CD14-positive monocyte (primary cell): ENCODE data around the gene ZXDC. TPM values are rescaled to one million over a fixed set of nuclear protein-coding genes. Genes with fewer than 3 reads are reported as not detected.

ENCODE experiments used
- DNase-seq, 3 donors: peaks; one replicate each; pipeline ENCODE4 v3.0.0-alpha.2; 2011 to 2022
- H2AFZ ChIP-seq: 2 replicates; pipeline ENCODE4 v1.6.0; 2012; ENCODE audit warnings: mild to moderate bottlenecking, low read depth, low read length, inconsistent platforms; ENCODE audit not compliant: insufficient read depth, poor library complexity, severe bottlenecking
- H3K27ac ChIP-seq, 2 donors: 1 replicate in 1 of 2; 2 replicates in 1 of 2; pipeline ENCODE4 v1.5.1; 2012 to 2013; ENCODE audit warnings: low read length in 2 of 2, control low read depth in 1 of 2, inconsistent platforms in 1 of 2, low read depth in 1 of 2, mild to moderate bottlenecking in 1 of 2
- H3K27me3 ChIP-seq, 2 donors: one replicate each; pipeline versions ENCODE4 v1.6.0 to v1.6.1; 2011 to 2013; ENCODE audit warnings: low read length in 2 of 2; ENCODE audit not compliant: control insufficient read depth in 2 of 2, insufficient read depth in 2 of 2
- H3K36me3 ChIP-seq, 2 donors: replicated peaks in 1 of 2; 1 replicate in 1 of 2; 2 replicates in 1 of 2; pipeline versions ENCODE4 v1.5.1 to v1.6.1; 2012 to 2013; ENCODE audit warnings: low read length in 2 of 2, control low read depth in 1 of 2, inconsistent platforms in 1 of 2, mild to moderate bottlenecking in 1 of 2; ENCODE audit not compliant: insufficient read depth in 2 of 2, control insufficient read depth in 1 of 2
- H3K4me1 ChIP-seq, 2 donors: 1 replicate in 1 of 2; 2 replicates in 1 of 2; pipeline versions ENCODE4 v1.5.1 to v1.6.1; 2012 to 2013; ENCODE audit warnings: low read length in 2 of 2, control low read depth in 1 of 2, inconsistent platforms in 1 of 2, mild to moderate bottlenecking in 1 of 2, moderate library complexity in 1 of 2; ENCODE audit not compliant: insufficient read depth in 2 of 2, control insufficient read depth in 1 of 2
- H3K4me2 ChIP-seq: replicated peaks from 2 replicates; pipeline ENCODE3; 2012; ENCODE audit warnings: low read length, moderate library complexity, mild to moderate bottlenecking; ENCODE audit not compliant: poor library complexity, severe bottlenecking; ENCODE audit errors: extremely low read depth
- H3K4me3 ChIP-seq, 3 experiments: fragments of 200-600 bp in 1 of 3; sonication (generic) in 1 of 3; replicated peaks in 1 of 3; 1 replicate in 2 of 3; 2 replicates in 1 of 3; pipeline ENCODE4 v1.5.1; 2011 to 2013; ENCODE audit warnings: low read length in 3 of 3, mild to moderate bottlenecking in 3 of 3, control low read depth in 2 of 3, low read depth in 2 of 3, inconsistent platforms in 1 of 3, moderate library complexity in 1 of 3
- H3K79me2 ChIP-seq: 2 replicates; pipeline ENCODE4 v1.6.0; 2012; ENCODE audit warnings: mild to moderate bottlenecking, control low read depth, inconsistent platforms, low read length, moderate library complexity; ENCODE audit not compliant: insufficient read depth
- H3K9ac ChIP-seq: 2 replicates; pipeline ENCODE4 v1.6.0; 2017; ENCODE audit warnings: low read length, mild to moderate bottlenecking; ENCODE audit not compliant: insufficient read depth, poor library complexity, severe bottlenecking
- H3K9me3 ChIP-seq, 2 donors: replicated peaks in 1 of 2; 1 replicate in 1 of 2; 2 replicates in 1 of 2; pipeline versions ENCODE4 v1.5.1 to v1.6.1; 2012 to 2013; ENCODE audit warnings: low read length in 2 of 2, control low read depth in 1 of 2; ENCODE audit not compliant: control insufficient read depth in 1 of 2, insufficient read depth in 1 of 2
- H4K20me1 ChIP-seq: 2 replicates; pipeline ENCODE4 v1.6.0; 2012; ENCODE audit warnings: mild to moderate bottlenecking, low read length, control low read depth, moderate library complexity; ENCODE audit not compliant: insufficient read depth
- H3K27ac Mint-ChIP-seq, 7 donors: one replicate each; pipeline ENCODE4 v1.8.0; 2020; ENCODE audit warnings: mild to moderate bottlenecking in 7 of 7, mixed read lengths in 7 of 7, moderate library complexity in 6 of 7, inconsistent platforms in 2 of 7
- H3K27me3 Mint-ChIP-seq, 3 donors: one replicate each; pipeline ENCODE4 v1.8.0; 2021 to 2022; ENCODE audit warnings: low read depth in 3 of 3, mild to moderate bottlenecking in 3 of 3, mixed read lengths in 3 of 3, moderate library complexity in 3 of 3, inconsistent platforms in 1 of 3
- H3K36me3 Mint-ChIP-seq, 2 donors: one replicate each; pipeline ENCODE4 v1.8.0; 2020; ENCODE audit warnings: mixed read lengths in 2 of 2, inconsistent platforms in 1 of 2, mild to moderate bottlenecking in 1 of 2
- H3K4me1 Mint-ChIP-seq: one replicate; pipeline ENCODE4 v1.8.0; 2020; ENCODE audit warnings: mild to moderate bottlenecking, mixed read lengths
- H3K4me3 Mint-ChIP-seq, 2 donors: one replicate each; pipeline ENCODE4 v1.8.0; 2020; ENCODE audit warnings: mild to moderate bottlenecking in 2 of 2, mixed read lengths in 2 of 2, moderate library complexity in 1 of 2
- H3K9me3 Mint-ChIP-seq, 7 donors: one replicate each; pipeline ENCODE4 v1.8.0; 2020 to 2022; ENCODE audit warnings: mixed read lengths in 7 of 7, mild to moderate bottlenecking in 6 of 7, moderate library complexity in 6 of 7, inconsistent platforms in 2 of 7
- WGBS: methylation state at CpG from one replicate; pipeline ENCODE4 v1.1.5; 2013; ENCODE audit warnings: missing lambda C conversion rate; ENCODE audit not compliant: insufficient coverage; 5-methylcytosine and 5-hydroxymethylcytosine counted together
- intact Hi-C, 2 donors: fragments of 100-400 bp; cut with micrococcal nuclease; formaldehyde crosslinking; loops; one replicate each; pipeline versions ENCODE4 v1.15.0 to v1.15.1; 2023
- polyA plus RNA-seq, 3 donors: library from polyadenylated mRNA; depleted of rRNA in 1 of 3; unstranded in 2 of 3; stranded (reverse) in 1 of 3; fragments of 300-500 nt in 2 of 3; fragments of >200 nt in 1 of 3; fragmentation: Illumina TruSeq in 2 of 3; gene quantifications; 1 replicate in 2 of 3; 2 replicates in 1 of 3; pipeline ENCODE4 v1.2.3, GENCODE V29; 2012 to 2021
- TF ChIP-seq, protein P1 (sequence below): fragments of 200-600 bp; IDR thresholded peaks from one replicate; pipeline ENCODE4 v1.8.0; 2022; ENCODE audit warnings: antibody characterized with exemption, mild to moderate bottlenecking

Gene ZXDC
- polyA plus RNA-seq, 3 donors: 6.3 to 44.8 (median 9.7) TPM

DNA sequence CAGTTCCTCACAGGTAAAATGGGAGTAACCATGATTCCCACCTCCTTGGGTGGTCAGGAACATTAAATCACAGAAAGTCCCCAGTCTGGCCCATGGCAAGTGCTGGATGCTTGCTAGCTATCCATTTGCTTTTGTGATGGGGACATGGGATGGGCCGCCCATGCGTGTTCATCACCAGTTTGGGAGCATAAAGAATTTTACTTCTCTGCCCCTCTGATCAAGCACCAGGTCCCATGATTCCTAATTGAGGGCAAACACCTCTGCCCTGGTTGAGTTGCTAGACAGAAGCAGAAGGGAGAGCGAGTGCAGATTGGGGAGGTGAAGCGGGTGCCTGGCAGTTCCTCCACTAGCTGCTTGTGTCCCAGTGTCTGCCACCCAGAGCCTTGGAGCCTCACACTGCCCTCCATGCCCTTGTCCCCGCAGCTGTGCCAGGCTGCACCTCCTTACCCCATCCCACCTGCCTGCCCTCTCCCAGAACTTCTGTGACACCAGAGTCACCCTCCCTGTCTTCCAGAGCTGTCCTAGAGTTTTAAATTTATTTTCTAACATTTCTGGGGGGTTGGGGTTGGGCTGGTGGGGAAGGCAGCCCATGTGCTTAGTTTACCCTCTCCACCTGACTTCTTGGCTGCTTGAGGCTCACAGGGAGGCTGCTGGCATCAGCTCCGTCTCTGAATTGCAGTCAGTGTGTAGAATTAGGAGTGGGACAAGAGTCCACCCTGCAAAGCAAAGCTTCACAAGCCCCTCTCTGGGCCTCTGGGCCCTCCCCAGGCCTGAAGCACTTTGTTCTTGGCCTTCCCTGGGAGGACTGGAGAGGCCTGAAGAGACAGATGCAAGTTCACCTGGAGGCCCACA is 62.6 kb downstream of the ZXDC start:
- H3K27me3 ChIP-seq: peaks cover 0 to 12% of the 10 kb centered on the region in 2 donors
- WGBS: 95% methylated on average over 4 of the region's 6 CpGs
- H3K4me2 ChIP-seq: no peak overlapping the region

DNA sequence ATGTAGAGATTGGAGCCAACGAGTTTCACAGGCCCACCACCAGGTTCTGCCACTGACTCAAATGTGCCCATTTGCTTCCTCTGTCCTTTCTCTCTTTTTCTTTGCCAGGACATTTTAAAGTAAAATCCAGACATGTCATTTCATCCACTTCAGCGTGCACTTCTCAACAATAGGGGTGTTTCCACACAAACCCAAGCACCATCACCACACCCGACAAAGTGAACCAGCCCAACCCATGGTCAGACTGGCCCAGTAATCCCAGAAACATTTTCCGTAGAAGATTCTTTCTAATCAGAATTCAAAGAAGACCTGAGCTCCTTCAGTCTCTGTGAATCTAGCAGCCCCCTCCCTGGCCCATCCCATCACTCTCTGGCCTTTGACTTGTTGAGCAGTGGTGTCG is 67.6 kb downstream of the ZXDC start:
- WGBS: 89% methylated on average over 5 of the region's 5 CpGs
- peaks cover 0 to 3% (median 2%) of the 10 kb centered on the region in 7 donors for H3K9me3 Mint-ChIP-seq
- H4K20me1 ChIP-seq: no peaks in the 10 kb centered on the region

More for the DNA sequence above, 62.6 kb downstream of the ZXDC start:
- no peak overlapping the region for H2AFZ ChIP-seq
- intact Hi-C loops: no loop called here
- no peaks in the 10 kb centered on the region for H3K4me1 ChIP-seq
- H3K9me3 Mint-ChIP-seq: peaks cover 0 to 2% (median 0%) of the 10 kb centered on the region in 7 donors
- no peak overlapping the region for H3K9ac ChIP-seq
- no peaks in the 10 kb centered on the region for H3K36me3 ChIP-seq
- TF ChIP-seq, protein P1, sequence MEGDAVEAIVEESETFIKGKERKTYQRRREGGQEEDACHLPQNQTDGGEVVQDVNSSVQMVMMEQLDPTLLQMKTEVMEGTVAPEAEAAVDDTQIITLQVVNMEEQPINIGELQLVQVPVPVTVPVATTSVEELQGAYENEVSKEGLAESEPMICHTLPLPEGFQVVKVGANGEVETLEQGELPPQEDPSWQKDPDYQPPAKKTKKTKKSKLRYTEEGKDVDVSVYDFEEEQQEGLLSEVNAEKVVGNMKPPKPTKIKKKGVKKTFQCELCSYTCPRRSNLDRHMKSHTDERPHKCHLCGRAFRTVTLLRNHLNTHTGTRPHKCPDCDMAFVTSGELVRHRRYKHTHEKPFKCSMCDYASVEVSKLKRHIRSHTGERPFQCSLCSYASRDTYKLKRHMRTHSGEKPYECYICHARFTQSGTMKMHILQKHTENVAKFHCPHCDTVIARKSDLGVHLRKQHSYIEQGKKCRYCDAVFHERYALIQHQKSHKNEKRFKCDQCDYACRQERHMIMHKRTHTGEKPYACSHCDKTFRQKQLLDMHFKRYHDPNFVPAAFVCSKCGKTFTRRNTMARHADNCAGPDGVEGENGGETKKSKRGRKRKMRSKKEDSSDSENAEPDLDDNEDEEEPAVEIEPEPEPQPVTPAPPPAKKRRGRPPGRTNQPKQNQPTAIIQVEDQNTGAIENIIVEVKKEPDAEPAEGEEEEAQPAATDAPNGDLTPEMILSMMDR: no peak
- DNase-seq: no peak
- no peaks in the 10 kb centered on the region for H4K20me1 ChIP-seq
- no peaks in the 10 kb centered on the region for H3K36me3 Mint-ChIP-seq
- no peak overlapping the region for H3K4me3 Mint-ChIP-seq
- H3K4me3 ChIP-seq: no peak overlapping the region
- H3K27ac Mint-ChIP-seq: peak overlapping the region in 2 of 7 donors; percentile 1 to 22
- no peak overlapping the region for H3K27ac ChIP-seq
- H3K27me3 Mint-ChIP-seq: peaks cover 27 to 56% (median 33%) of the 10 kb centered on the region in 3 donors
- H3K4me1 Mint-ChIP-seq: no peaks in the 10 kb centered on the region
- no peaks in the 10 kb centered on the region for H3K9me3 ChIP-seq
- no peaks in the 10 kb centered on the region for H3K79me2 ChIP-seq

More for the DNA sequence above, 67.6 kb downstream of the ZXDC start:
- no peaks in the 10 kb centered on the region for H3K79me2 ChIP-seq
- Mint-ChIP-seq H3K4me1 (no peaks in the 10 kb centered on the region), H3K27ac (no peak overlapping the region), H3K27me3 (peaks cover 21 to 36% (median 24%) of the 10 kb centered on the region in 3 donors), H3K36me3 (no peaks in the 10 kb centered on the region), H3K4me3 (no peak overlapping the region)
- no peaks in the 10 kb centered on the region for H3K9me3 ChIP-seq
- H3K27ac ChIP-seq: no peak overlapping the region
- no peak overlapping the region for H3K4me2 ChIP-seq
- no peak overlapping the region for H3K4me3 ChIP-seq
- H2AFZ ChIP-seq: no peak overlapping the region
- TF ChIP-seq, protein P1: no peak
- H3K36me3 ChIP-seq: no peaks in the 10 kb centered on the region
- no peaks in the 10 kb centered on the region for H3K4me1 ChIP-seq
- no peak overlapping the region for H3K9ac ChIP-seq
- intact Hi-C loops: no loop called here
- peaks cover 0 to 12% of the 10 kb centered on the region in 2 donors for H3K27me3 ChIP-seq
- no peak for DNase-seq
